NCI-H526 treated with DMSO at 0.1 percent for 48 hours (cell line): ENCODE measurements around the gene DARS2.
"Not testable (repeated sequence)": the region's sequence is repeated elsewhere in the genome, so short reads cannot be mapped to it uniquely, and the experiment has no call there.

Source experiments
- DNase-seq: peaks from one replicate; lab custom pipeline; 2025; lab: John Stamatoyannopoulos, UW

The DARS2 gene, protein sequence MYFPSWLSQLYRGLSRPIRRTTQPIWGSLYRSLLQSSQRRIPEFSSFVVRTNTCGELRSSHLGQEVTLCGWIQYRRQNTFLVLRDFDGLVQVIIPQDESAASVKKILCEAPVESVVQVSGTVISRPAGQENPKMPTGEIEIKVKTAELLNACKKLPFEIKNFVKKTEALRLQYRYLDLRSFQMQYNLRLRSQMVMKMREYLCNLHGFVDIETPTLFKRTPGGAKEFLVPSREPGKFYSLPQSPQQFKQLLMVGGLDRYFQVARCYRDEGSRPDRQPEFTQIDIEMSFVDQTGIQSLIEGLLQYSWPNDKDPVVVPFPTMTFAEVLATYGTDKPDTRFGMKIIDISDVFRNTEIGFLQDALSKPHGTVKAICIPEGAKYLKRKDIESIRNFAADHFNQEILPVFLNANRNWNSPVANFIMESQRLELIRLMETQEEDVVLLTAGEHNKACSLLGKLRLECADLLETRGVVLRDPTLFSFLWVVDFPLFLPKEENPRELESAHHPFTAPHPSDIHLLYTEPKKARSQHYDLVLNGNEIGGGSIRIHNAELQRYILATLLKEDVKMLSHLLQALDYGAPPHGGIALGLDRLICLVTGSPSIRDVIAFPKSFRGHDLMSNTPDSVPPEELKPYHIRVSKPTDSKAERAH

DNA sequence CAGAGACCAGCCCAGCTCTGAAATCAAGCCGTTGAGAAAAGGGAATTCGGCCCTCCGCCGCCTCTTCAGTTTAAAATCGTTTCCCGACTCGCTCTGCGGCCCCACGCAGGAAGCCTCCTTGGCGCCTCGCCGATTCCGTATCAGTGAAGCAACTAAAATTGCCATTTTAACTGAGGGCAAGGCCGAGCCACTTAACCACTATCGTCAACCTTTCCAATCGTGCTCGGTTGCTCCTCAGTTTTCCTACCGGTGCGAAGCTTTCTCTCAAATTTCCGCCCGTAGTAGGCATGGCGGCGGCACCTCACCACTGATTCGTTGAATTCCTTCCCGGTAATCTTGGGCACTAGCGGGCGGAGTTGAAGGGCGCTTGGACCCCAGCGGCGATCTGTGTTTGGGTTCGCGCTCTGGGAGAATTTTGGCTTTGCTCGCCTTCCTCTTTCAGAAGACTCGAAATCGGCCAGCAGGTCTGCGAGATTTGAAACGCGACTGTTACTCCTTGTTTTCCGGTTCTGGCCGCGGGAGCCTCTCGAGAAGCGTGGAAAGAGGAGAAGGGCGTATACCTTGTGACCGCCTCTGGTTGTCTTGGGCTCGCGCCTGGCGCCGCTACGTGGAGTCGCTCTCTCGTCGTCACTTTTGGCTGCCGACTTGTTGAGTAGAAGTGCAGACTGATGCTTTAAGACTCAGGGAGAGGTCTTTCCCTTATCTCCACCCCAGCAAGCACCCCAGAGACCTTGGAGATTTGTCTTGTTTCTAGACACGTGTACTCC, at the start of gene DARS2, which contains the start of gene CENPL:
TSS of gene DARS2 (plus strand) at position 359 of the 767 bp plus-strand sequence. CDS start 557 bp downstream, outside the sequence.
TSS of gene CENPL (minus strand) at position 569 of the 767 bp plus-strand sequence. CDS start 13,584 bp downstream, outside the sequence.
- DNase-seq, result peak; percentile 100

DNA sequence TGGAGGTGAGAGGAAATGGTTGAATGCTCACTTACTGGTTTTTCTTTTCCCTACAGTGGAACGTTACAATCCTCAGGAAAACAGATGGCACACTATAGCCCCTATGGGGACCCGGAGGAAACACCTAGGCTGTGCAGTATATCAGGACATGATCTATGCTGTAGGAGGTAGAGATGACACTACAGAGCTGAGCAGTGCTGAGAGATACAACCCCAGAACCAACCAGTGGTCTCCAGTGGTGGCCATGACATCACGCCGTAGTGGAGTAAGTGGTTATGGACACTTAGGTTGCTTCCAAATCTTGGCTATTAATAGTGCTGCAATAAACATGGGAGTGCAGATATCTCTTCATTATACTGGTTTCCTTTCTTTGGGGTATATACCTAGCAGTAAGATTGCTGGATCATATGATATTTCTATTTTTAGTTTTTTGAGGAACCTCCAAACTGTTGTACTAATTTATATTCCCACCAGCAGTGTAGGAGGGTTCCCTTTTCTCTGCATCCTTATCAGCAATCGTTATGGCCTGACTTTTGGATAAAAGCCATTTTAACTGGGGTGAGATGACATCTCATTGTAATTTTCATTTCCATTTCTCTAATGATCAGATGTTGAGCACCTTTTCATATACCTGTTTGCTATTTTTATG, 48.8 kb upstream of the DARS2 start:
- DNase-seq, result no peak

DNA sequence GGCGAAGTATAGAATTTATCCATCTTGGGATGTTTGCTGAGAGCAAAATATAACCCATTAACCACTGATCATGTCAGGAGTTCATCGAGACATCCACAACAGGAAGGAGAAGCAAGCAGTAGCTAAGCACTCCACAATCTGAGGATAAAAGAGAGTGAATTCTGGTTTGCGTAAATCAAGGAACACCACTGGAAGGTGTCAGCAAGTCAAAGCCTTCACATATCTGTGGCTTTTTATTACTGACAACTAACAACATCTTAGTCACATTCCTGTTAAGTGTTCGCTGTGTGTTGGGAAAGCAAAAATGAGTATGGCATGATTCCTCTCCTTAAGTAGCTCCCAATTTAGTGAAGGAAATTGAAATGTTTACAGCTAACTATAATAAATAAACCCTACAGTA, 44.5 kb upstream of the DARS2 start:
- no peak for DNase-seq

DNA sequence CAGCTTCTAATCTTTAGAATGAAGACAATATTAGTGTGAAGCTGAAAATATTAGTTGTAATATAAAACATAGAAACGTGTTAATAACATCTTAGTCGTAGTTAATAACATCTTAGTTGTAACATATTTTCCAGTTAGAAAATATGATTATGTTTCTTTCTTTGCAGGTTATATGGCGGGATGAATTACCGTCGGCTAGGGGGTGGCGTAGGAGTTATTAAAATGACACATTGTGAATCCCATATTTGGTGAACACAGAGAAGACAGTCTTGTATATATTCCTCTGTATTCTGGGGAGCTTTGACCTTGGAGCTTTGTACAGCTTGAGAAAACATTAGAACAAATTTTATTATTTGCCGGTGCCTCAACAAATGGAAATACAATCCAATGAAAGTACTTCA, 39.5 kb upstream of the DARS2 start:
- DNase-seq, result no peak

DNA sequence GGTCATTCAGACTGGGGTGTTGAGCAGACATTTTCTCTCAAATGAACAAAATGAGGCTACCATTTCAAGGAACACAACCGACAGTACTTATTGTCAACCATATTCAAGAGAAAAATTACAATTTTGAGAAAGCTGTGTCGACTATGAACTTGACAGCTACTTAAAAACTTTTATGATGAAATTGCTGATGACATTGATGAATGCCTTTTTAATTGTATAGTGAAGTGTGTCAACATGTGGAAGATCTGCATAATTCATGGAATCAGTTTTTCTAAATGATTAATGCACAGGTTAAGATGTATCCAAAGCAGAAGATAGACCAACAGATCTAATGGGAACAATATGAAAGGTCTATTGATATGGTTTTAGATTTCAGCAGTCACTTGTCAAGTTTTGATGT, 34.6 kb upstream of the DARS2 start:
- no peak for DNase-seq

DNA sequence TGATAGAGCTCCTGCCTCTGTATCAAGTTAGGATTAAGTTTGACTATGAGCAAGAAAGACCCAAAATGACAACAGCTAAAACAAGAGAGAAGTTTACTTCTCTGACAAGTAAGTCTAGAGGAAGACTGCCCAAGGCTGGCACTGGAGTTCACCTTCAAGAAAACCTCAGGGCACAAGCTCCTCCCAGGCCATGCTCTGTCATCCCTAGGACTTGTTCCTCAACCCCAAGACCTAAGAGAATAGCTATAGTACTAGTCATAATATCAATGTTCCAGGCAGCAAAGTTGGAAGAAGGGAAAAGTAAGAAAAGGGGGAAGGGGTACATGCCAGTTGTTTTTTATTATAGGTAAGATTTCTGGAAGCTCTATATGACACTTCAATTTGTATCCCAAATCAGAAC, 26.4 kb upstream of the DARS2 start:
- no peak for DNase-seq

DNA sequence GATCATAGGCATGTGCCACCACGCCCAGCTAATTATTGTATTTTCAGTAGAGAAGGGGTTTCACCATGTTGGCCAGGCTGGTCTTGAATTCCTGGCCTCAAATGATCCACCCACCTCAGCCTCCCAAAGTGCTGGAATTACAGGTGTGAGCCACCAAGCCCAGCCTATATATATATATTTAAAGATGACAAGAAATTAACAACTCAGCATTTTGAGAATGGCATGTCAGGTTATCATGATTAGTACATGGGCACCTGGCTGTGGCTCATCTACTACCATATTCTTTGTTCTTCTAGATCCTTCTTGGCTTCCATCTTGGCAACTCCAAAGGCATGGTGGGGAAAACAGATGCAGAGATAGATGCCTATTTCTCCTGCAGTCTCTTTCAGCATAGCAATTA, 24.5 kb upstream of the DARS2 start:
- DNase-seq, result not testable (repeated sequence)

DNA sequence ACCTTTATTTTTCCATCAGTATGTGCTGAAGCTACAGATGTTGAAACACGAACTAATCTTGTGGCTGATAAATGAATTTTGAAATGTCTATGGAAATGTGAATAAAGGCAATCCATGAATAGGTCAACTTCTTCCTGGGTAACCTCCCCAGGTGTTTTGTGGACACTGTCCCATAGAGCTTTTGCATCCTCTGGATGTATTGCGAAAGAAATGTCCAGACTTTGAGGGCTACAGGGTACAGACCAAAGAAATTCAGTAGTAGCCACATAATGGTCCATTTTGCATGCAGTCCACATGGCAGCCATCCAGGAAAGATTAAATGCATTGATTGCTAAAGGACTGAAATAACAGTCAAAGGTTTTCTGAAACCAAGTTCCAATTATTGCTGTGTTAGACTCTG, 21.5 kb upstream of the DARS2 start:
- DNase-seq, result no peak

DNA sequence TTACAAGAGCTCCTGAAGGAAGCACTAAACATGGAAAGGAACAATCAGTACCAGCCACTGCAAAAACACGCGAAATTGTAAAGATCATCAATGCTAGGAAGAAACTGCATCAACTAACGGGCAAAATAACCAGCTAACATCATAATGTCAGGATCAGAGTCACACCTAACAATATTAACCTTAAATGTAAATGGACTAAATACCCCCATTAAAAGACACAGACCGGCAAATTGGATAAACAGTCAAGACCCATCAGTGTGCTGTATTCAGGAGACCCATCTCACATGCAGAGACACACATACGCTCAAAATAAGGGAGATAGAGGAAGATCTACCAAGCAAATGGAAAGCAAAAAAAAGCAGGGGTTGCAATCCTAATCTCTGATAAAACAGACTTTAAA, 10.8 kb upstream of the DARS2 start:
- not testable (repeated sequence) for DNase-seq

DNA sequence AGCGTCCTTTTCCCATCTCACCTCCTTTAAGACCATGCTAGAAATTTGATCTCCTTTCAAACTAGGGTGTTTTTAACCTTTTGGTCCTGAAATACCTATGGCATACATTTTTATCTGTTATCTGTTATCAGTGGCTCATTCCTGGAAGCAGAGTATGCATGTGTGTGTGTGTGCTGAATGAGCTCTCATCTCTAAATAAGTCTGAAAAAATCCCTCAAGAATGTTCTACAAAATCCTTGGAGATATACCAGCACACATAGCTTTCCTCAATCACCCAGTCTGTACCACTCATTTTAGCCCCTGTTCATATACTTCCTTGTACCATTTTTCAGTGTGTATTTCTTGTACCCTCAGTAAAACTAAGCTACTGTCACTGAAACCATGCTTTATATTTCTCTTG, 6.0 kb upstream of the DARS2 start:
- no peak for DNase-seq

DNA sequence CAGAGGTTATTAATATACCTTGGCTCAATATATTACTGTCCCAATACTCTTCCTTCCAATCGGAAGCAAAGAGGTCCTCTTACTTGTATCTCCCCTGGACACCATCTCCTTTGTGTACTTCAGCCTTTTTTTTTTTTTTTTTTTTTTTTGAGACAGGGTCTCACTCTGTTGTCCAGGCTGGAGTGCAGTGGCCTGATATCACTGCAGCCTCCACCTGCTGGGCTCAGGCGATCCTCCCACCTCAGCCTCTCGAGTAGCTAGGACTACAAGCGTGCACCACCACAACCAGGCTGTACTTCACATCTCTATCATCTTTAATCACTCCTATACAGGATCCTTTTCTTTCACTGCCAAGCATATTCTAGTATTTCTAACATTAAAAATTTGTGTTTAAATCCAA, 2.8 kb upstream of the DARS2 start:
- DNase-seq, result no peak

DNA sequence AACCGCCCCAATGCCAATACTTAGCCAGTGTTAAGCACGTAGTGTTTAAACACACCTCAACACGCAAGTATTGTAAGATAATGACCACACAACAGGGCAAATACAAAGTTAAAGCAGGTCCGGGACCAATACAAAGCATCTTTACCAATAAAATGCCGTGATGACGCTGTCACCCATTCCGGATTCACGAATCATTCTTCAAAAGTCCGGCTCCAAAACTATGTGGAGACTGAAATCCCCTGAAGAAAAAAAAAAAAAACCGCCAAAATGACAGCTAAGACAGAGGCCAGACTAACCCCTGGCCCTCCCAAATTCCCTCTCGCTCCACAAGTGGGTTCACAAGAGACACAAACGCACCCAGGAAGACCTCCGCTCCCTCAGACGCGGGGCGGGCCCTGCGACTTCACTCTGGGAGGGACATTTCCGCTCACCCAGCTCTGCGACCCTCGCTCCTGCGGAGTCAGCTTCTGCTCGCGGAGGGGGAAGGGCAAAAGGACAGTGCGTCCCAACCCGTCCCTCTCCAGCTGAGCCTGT, 625 bp upstream of the DARS2 start:
- no peak for DNase-seq

DNA sequence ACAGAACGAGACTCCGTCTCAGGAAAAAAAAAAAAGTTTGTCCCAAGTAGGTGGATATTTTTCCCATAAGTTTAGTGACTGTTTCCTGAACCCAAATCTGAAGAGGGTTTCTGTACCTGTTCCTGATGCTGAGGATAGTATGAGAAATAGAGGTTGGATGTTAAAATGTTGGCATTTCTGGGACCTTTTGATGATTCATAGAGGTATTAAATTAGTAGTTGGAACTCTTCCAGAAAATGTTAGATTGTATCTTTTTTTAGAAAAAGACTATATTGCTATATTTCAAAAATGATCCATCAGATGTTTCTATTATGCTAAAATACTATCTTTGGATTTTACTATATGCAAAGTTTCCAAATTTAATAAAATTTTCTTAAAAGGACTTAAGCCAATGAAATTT, 3.1 kb downstream of the DARS2 start:
- no peak for DNase-seq

DNA sequence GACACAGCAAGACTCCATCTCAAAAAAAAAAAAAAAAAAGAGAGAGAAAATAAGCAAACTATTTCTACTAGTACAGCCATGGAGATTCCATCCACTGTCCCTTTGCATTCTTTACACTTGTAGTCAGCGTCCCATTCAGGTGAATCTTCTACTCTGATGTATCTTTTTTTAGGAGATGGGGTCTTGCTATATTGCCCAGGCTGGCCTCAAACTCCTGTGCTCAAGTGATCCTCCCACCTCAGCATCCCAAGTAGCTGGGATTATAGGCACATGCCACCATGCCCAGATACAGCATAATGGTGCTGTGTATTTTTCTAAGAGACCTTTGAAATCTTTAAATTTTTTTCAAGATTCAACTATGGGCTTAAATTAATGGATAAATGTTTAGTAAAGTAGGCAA, 8.3 kb downstream of the DARS2 start:
- no peak for DNase-seq

DNA sequence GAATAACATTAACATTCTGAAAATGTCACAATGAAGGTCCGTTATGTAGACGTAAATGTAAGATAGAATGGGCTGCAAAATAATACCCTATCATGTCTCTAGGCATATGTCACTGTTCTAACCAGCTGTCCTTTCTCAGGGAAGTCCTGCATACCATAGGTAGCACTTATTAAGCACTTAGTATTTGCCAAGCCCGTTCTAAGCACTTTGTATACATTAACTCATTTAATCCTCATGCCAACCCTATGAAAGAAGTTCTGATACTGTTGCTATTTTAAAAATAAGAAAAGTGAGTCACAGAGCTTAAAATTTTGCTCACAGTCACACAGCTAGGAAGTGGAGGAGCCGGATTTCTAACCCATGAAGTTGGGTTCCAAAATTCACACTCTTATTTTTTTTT, 27.6 kb downstream of the DARS2 start:
- no peak for DNase-seq

DNA sequence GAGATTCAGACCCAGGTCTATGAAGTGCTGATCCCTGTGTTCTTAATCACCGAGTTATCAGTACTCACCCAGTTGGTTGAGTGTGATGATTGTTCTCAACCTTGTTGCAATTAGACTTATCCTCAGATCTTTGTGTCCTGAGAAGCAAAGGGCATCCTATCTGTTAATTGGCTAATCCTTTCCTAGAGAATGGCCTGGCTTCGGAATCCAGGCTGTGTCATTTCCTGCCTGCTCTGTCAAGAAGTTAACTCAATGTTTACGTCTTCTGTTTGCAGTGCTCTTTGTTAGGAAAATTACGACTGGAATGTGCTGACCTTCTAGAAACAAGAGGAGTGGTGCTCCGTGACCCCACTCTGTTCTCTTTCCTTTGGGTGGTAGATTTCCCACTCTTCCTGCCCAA, 28.6 kb downstream of the DARS2 start:
- no peak for DNase-seq

DNA sequence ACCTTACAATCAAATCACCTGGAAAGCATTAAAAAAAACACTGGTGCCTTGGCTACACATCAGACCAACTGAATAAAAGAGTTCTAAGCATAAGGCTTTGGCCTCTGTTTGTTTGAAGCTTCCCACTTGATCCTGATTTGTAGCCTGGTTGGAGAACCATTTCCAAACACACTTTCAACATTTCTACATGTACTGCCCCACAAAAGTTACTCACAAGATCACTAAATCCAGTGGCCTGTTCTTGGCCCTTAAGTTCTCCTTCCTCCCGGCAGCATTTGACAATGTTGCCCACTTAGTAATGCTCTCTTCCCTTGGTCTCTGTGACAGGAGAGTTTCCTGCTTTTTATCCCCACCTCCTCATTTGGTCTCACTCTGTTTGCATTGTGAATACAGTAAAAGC, 31.5 kb downstream of the DARS2 start:
- no peak for DNase-seq

DNA sequence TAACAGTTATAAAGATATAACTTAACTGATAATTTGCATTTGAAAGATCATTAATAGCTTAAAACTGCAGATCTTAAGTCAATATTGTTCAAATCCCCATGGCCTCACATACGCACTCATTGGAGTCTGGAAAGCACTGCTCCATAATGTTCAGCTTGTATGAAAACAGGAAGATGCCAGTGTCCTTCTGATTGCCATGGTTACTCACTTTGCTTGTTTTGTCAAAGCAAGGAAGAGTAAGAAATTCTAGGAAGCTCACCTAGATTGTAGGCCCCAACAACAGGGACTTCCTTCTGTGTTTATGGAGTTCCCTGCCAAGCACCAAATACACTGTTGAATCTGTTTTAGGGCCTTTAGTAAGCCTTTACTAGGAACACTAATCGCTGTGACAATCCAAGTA, 32.4 kb downstream of the DARS2 start:
- no peak for DNase-seq

DNA sequence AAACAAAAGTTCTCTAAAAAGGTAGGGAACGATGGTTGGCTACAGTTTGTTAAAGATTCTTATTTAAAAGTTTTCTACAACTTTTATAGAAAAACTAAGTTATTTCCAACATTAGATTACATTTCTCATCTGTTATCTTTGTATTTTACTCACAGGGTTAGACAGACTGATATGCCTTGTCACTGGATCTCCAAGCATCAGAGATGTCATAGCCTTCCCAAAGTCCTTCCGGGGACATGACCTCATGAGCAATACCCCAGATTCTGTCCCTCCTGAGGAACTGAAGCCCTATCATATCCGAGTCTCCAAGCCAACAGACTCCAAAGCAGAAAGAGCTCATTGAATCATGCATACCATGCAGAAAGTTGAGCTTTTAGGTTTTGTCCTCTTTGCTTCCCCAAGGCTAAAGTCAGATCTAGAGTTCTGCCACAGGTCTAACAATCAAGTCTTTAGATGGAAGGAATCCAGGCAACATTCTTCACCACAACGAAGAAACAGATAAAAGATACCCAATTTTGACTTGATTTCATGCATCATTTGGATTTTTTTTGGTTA, 33.0 kb downstream of the DARS2 start:
- DNase-seq, result no peak

DNA sequence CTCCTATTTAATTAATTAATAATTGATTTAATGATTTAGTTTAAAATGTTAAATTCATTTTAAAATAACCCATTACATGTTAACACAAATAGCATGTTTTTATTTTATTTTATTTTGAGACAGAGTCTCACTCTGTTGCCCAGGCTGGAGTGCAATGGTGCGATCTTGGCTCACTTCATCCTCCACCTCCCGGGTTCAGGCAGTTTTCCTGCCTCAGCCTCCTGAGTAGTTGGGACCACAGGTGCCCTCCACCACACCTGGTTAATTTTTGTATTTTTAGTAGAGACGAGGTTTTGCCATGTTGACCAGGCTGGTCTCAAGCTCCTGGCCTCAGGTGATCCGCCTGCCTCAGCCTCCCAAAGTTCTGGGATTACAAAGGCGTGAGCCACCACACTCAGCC, 35.1 kb downstream of the DARS2 start:
- not testable (repeated sequence) for DNase-seq

DNA sequence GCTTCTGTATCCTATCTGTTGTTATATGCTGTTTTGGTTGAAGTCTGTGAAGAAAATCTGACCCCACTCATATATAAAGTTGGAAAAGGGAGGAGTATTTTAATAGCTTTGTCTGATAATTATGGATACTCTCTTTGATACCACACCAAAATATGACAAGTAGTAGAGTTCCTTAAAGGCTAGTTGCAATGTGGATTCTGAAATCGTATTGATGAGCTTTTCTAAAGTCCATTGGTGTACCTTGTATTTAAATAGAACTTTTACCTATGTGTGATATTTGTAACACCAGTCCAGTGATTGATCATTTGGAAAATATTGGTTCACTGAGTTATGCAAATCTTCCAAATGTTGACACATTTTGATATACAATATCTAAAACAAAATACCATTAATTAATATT, 35.6 kb downstream of the DARS2 start:
- no peak for DNase-seq

DNA sequence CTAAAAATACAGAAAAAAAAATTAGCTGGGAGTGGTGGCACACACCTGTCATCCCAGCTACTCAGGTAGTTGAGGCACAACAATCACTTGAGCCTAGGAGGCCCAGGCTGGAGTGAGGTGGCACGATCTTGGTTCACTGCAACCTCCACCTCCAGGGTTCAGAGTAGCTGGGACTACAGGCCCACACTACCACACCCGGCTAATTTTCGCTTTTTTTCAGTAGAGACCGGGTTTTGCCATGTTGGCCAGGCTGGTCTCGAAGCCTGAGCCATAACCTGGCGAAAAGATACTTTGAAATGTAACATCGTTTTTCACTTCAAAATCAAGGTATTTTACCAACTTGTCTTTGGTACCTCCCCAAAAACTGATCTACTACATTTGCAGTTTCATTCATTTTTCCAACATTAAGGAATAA, 37.3 kb downstream of the DARS2 start:
- no peak for DNase-seq
